HepG2 (cell line): ENCODE results near the gene COX4I2. TPM values are rescaled to one million over a fixed set of nuclear protein-coding genes. Genes with fewer than 3 reads are reported as not detected.

ENCODE experiments used
- CHD2 ChIP-seq: IDR thresholded peaks from 2 replicates; pipeline ENCODE4 v1.6.1; 2011; ENCODE audit warnings: low read depth, low read length, improper control_type of control experiment
- E2F5 ChIP-seq: sonication (generic); formaldehyde crosslinking; conservative IDR thresholded peaks from 2 replicates; pipeline ENCODE4 v1.4.0; 2020; ENCODE audit warnings: missing genetic modification reagents
- FOXP1 ChIP-seq, 2 experiments: fragments of 450-650 bp in 1 of 2; IDR thresholded peaks; 2 replicates each; pipeline ENCODE4 v1.6.1; 2017 to 2018; ENCODE audit warnings: antibody characterized with exemption in 1 of 2
- KDM6A ChIP-seq: IDR thresholded peaks from 2 replicates; pipeline ENCODE4 v1.6.1; 2016; ENCODE audit warnings: low read depth
- KLF9 ChIP-seq: IDR thresholded peaks from 2 replicates; pipeline ENCODE4 v1.6.1; 2016; ENCODE audit warnings: low read depth
- NFKB2 ChIP-seq: sonication (generic); formaldehyde crosslinking; IDR thresholded peaks from 2 replicates; pipeline ENCODE4 v1.4.0; 2020; ENCODE audit warnings: missing genetic modification reagents, borderline replicate concordance
- RFXANK ChIP-seq: IDR thresholded peaks from 2 replicates; pipeline ENCODE4 v1.6.1; 2016
- SAP130 ChIP-seq: IDR thresholded peaks from 2 replicates; pipeline ENCODE4 v1.6.1; 2016; ENCODE audit warnings: low read depth
- ZNF292 ChIP-seq: sonication (generic); formaldehyde crosslinking; IDR thresholded peaks from 2 replicates; pipeline ENCODE4 v1.8.1; 2022; ENCODE audit warnings: mild to moderate bottlenecking, low read depth, missing genetic modification reagents, borderline replicate concordance
- ZNF414 ChIP-seq: sonication (generic); formaldehyde crosslinking; IDR thresholded peaks from 2 replicates; pipeline ENCODE4 v1.5.0; 2020; ENCODE audit warnings: missing genetic modification reagents
- ZNF747 ChIP-seq: sonication (generic); formaldehyde crosslinking; IDR thresholded peaks from 2 replicates; pipeline ENCODE4 v1.8.1; 2023; ENCODE audit warnings: missing genetic modification reagents, mild to moderate bottlenecking, borderline replicate concordance
- ZNF790 ChIP-seq: sonication (generic); formaldehyde crosslinking; IDR thresholded peaks from 2 replicates; pipeline ENCODE4 v1.8.0; 2022; ENCODE audit warnings: missing genetic modification reagents, mild to moderate bottlenecking, borderline replicate concordance
- ZNF83 ChIP-seq: sonication (generic); formaldehyde crosslinking; IDR thresholded peaks from 2 replicates; pipeline ENCODE4 v1.4.0; 2020; ENCODE audit warnings: missing genetic modification reagents, mild to moderate bottlenecking, borderline replicate concordance
- polyA plus RNA-seq, 8 experiments: library from polyadenylated mRNA; depleted of rRNA in 3 of 8; stranded (reverse) in 7 of 8; unstranded in 1 of 8; fragments of >200 nt; fragmentation: Illumina TruSeq in 4 of 8; extraction: Trizol in 4 of 8; gene quantifications; 2 replicates each; pipeline versions ENCODE4 v1.2.1 to v1.2.3, GENCODE V29; 2011 to 2016; ENCODE audit warnings: low read depth in 4 of 8, missing spikeins in 1 of 8, mixed read lengths in 1 of 8; ENCODE audit not compliant: insufficient read depth in 1 of 8
- total RNA-seq, 5 experiments: library from RNA; depleted of rRNA; stranded (reverse); fragments of >200 nt; fragmentation: Illumina TruSeq; extraction: Trizol; gene quantifications; 2 replicates each; pipeline ENCODE4 v1.2.3, GENCODE V29; 2016; ENCODE audit warnings: low read depth in 1 of 5
- TF ChIP-seq, protein P1 (sequence below): sonication (generic); formaldehyde crosslinking; IDR thresholded peaks from 2 replicates; pipeline ENCODE4 v1.5.0; 2020; ENCODE audit warnings: missing genetic modification reagents, mild to moderate bottlenecking, borderline replicate concordance
- TF ChIP-seq, protein P2 (sequence below): sonication (generic); formaldehyde crosslinking; IDR thresholded peaks from 2 replicates; pipeline ENCODE4 v1.5.1; 2020; ENCODE audit warnings: mild to moderate bottlenecking, missing genetic modification reagents, borderline replicate concordance
- TF ChIP-seq, protein P3 (sequence below): sonication (generic); formaldehyde crosslinking; conservative IDR thresholded peaks from 2 replicates; pipeline ENCODE4 v1.4.0; 2020; ENCODE audit warnings: missing genetic modification reagents
- TF ChIP-seq, protein P4 (sequence below): sonication (generic); formaldehyde crosslinking; IDR thresholded peaks from 2 replicates; pipeline ENCODE4 v1.4.0; 2020; ENCODE audit warnings: low read depth, mild to moderate bottlenecking, missing genetic modification reagents

COX4I2 gene
- total and polyA plus RNA-seq, 2 of the 13 experiments (the other 11 are each of a cell fraction or from before 2014, with no cell fraction given) = 1.1 TPM; not detected in 1

- TF ChIP-seq ZNF414 (no peak), NFKB2 (CRISPR knock-in tag) (no peak), ZNF747 (CRISPR knock-in tag) (0 out of 2 replicates have a peak, but pooled peaks have one; percentile 17), E2F5 (no peak), RFXANK (CRISPR knock-in tag) (0 out of 2 replicates have a peak, but pooled peaks have one; percentile 73), FOXP1 (IDR thresholded peaks at IDR 0.05) (no peak), FOXP1 (CRISPR knock-in tag; IDR thresholded peaks at IDR 0.05) (0 out of 2 replicates have a peak, but pooled peaks have one; percentile 15), ZNF292 (CRISPR knock-in tag) (0 out of 2 replicates have a peak, but pooled peaks have one; percentile 8), CHD2 (no peak), ZNF790 (CRISPR knock-in tag) (no peak), SAP130 (CRISPR knock-in tag) (peak; percentile 41; the same call in 1 of the 2 replicates), KLF9 (CRISPR knock-in tag) (0 out of 2 replicates have a peak, but pooled peaks have one; percentile 37), KDM6A (CRISPR knock-in tag) (peak; percentile 16; the same call in 1 of the 2 replicates), ZNF83 (no peak)
- TF ChIP-seq, protein P1, sequence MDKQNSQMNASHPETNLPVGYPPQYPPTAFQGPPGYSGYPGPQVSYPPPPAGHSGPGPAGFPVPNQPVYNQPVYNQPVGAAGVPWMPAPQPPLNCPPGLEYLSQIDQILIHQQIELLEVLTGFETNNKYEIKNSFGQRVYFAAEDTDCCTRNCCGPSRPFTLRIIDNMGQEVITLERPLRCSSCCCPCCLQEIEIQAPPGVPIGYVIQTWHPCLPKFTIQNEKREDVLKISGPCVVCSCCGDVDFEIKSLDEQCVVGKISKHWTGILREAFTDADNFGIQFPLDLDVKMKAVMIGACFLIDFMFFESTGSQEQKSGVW = no peak
- TF ChIP-seq, protein P2, sequence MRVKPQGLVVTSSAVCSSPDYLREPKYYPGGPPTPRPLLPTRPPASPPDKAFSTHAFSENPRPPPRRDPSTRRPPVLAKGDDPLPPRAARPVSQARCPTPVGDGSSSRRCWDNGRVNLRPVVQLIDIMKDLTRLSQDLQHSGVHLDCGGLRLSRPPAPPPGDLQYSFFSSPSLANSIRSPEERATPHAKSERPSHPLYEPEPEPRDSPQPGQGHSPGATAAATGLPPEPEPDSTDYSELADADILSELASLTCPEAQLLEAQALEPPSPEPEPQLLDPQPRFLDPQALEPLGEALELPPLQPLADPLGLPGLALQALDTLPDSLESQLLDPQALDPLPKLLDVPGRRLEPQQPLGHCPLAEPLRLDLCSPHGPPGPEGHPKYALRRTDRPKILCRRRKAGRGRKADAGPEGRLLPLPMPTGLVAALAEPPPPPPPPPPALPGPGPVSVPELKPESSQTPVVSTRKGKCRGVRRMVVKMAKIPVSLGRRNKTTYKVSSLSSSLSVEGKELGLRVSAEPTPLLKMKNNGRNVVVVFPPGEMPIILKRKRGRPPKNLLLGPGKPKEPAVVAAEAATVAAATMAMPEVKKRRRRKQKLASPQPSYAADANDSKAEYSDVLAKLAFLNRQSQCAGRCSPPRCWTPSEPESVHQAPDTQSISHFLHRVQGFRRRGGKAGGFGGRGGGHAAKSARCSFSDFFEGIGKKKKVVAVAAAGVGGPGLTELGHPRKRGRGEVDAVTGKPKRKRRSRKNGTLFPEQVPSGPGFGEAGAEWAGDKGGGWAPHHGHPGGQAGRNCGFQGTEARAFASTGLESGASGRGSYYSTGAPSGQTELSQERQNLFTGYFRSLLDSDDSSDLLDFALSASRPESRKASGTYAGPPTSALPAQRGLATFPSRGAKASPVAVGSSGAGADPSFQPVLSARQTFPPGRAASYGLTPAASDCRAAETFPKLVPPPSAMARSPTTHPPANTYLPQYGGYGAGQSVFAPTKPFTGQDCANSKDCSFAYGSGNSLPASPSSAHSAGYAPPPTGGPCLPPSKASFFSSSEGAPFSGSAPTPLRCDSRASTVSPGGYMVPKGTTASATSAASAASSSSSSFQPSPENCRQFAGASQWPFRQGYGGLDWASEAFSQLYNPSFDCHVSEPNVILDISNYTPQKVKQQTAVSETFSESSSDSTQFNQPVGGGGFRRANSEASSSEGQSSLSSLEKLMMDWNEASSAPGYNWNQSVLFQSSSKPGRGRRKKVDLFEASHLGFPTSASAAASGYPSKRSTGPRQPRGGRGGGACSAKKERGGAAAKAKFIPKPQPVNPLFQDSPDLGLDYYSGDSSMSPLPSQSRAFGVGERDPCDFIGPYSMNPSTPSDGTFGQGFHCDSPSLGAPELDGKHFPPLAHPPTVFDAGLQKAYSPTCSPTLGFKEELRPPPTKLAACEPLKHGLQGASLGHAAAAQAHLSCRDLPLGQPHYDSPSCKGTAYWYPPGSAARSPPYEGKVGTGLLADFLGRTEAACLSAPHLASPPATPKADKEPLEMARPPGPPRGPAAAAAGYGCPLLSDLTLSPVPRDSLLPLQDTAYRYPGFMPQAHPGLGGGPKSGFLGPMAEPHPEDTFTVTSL (CRISPR knock-in tag) = peak; percentile 76; the same call in 1 of the 2 replicates
- TF ChIP-seq, protein P3, sequence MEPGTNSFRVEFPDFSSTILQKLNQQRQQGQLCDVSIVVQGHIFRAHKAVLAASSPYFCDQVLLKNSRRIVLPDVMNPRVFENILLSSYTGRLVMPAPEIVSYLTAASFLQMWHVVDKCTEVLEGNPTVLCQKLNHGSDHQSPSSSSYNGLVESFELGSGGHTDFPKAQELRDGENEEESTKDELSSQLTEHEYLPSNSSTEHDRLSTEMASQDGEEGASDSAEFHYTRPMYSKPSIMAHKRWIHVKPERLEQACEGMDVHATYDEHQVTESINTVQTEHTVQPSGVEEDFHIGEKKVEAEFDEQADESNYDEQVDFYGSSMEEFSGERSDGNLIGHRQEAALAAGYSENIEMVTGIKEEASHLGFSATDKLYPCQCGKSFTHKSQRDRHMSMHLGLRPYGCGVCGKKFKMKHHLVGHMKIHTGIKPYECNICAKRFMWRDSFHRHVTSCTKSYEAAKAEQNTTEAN (CRISPR knock-in tag) = peak; percentile 32; the same call in 1 of the 2 replicates
- TF ChIP-seq, protein P4, sequence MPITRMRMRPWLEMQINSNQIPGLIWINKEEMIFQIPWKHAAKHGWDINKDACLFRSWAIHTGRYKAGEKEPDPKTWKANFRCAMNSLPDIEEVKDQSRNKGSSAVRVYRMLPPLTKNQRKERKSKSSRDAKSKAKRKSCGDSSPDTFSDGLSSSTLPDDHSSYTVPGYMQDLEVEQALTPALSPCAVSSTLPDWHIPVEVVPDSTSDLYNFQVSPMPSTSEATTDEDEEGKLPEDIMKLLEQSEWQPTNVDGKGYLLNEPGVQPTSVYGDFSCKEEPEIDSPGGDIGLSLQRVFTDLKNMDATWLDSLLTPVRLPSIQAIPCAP (CRISPR knock-in tag) = no peak
These were observed 41.9 kb downstream of the COX4I2 start (continued) for GRCh38 chr20:31679357-31680285.
